Memory B cell (primary cell): ENCODE results near the gene GLP2R.
"Not testable (repeated sequence)": the region's sequence is repeated elsewhere in the genome, so short reads cannot be mapped to it uniquely, and the experiment has no call there.

Experiments used
- ATAC-seq: fragments of 150-1000 bp; cut with Tn5 transposase; 2 replicates; pipeline ENCODE4 v1.10.0; 2021; ENCODE audit warnings: low read depth, mild to moderate bottlenecking, moderate library complexity
- DNase-seq, 2 donors: peaks; one replicate each; pipeline ENCODE4 v3.0.0; 2022; ENCODE audit warnings: low spot score in 2 of 2
- H3K27ac Mint-ChIP-seq: one replicate; pipeline ENCODE4 v1.8.0; 2022; ENCODE audit warnings: mild to moderate bottlenecking, moderate library complexity, mixed read lengths
- H3K27me3 Mint-ChIP-seq: one replicate; pipeline ENCODE4 v1.8.0; 2022; ENCODE audit warnings: mixed read lengths
- H3K36me3 Mint-ChIP-seq: one replicate; pipeline ENCODE4 v1.8.0; 2022; ENCODE audit warnings: mild to moderate bottlenecking, mixed read lengths
- H3K4me1 Mint-ChIP-seq: one replicate; pipeline ENCODE4 v1.8.0; 2022; ENCODE audit warnings: mixed read lengths
- H3K4me3 Mint-ChIP-seq: one replicate; pipeline ENCODE4 v1.8.0; 2022; ENCODE audit warnings: mild to moderate bottlenecking, moderate library complexity, mixed read lengths
- H3K9me3 Mint-ChIP-seq: one replicate; pipeline ENCODE4 v1.8.0; 2022; ENCODE audit warnings: mixed read lengths

Gene GLP2R

DNA sequence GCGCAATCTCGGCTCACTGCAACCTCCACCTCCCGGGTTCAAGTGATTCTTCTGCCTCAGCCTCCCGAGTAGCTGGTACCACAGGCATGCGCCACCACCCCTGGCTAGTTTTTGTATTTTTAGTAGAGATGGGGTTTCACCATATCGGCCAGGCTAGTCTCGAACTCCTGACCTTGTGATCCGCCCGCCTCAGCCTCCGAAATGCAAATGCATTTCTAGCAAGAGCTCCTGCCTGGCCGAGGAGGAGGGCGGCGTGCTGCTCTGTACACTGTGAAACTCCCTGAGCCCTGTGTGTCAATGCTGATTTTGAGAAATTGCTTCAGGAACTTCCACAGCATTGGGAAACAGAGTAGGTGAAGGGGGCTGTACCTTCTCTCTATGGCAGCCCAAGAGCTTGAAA lies 95.5 kb downstream of the GLP2R start:
- not testable (repeated sequence) for H3K27ac Mint-ChIP-seq, H3K9me3 Mint-ChIP-seq, H3K36me3 Mint-ChIP-seq, H3K4me1 Mint-ChIP-seq, DNase-seq, ATAC-seq, H3K27me3 Mint-ChIP-seq, H3K4me3 Mint-ChIP-seq

DNA sequence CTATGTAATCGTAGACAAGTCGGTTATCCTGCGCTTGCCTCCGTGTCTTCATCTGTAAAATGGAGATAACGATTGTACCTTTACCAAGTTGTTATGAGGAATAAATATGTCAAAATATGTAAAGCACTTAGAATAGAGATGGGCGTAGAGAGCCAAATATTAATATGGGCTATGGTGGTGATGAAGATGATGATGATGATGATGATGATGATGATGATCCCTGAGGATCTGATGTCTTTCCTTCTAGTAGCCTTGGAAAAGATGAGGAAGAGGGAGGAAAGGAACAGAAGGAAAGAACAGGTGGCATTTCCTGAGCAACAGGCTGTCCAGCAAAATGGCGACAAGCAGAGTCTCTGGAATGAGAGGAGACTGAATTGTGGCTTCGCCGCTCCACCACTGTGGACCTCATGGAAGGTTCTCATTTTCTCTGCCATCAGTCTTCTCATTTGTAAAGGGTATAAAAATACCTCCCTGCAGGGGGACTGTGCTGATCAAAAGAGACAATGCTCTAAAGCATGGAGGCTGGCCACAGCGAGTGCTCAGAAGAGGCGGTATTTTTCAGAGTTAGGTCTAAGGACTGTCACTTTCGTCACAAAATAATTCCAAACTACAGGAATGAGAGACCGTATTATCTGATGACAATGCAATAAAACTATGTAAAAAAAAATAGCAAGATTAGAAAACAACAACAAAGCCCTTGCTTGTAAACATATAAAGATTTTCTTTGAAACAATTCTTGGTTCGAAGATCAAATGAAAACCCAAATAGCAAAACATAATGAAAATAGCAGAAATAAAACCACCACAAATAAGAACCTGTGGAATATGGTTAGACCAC lies 96.5 kb downstream of the GLP2R start:
- Mint-ChIP-seq H3K36me3 (no peaks in the 10 kb centered on the region), H3K4me1 (peaks cover 4% of the 10 kb centered on the region), H3K4me3 (no peak overlapping the region), H3K27me3 (peaks cover 2% of the 10 kb centered on the region), H3K27ac (no peak overlapping the region), H3K9me3 (no peaks in the 10 kb centered on the region)
- ATAC-seq (no peak), DNase-seq (no peak)

DNA sequence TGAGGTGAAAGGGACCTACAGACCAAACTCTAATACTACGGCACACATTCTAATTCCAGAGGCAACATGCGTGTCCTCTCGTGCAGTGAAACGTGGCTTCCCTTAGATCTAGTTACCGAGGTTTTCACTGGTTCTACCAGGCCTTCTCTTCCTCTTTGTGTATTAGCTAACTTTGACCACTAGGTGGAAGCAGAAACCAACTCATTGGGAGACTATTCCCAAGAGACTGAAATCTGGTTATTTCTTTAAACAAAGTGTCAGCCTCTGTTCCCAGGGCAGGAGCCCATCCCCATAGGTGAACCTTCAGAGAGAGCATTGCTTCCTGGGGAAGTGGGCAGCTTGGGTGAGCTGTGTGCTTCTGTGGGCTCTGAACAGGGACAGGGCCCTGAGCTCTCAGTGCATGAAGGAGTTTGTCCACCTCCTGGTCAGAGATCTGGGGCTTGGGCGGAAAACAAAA lies 99.0 kb downstream of the GLP2R start:
- Mint-ChIP-seq H3K4me3 (no peak overlapping the region), H3K9me3 (no peaks in the 10 kb centered on the region), H3K27ac (no peak overlapping the region), H3K27me3 (peaks cover 2% of the 10 kb centered on the region), H3K36me3 (no peaks in the 10 kb centered on the region), H3K4me1 (peaks cover 4% of the 10 kb centered on the region)
- ATAC-seq = peak; percentile 62
- DNase-seq = peak; percentile 34 to 49

DNA sequence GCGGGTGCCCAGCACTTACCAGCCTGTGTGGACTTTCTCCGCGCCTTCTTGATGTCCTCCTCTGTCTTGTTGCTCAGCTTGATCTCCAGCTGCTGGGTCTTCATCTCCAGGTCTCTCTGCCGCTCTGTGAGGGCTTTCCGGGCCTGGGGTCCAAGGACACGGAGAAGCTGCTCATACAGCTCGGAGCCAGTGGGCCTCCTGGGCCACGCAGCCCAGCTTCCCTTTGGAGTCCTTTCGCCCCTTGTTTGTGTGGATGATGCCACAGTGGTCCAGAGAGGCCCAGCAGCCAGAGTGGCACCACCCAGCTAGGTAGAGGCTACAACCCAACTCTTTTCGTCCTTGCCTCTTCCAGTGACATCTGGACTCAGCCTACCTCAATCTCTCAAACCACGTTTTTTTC lies 99.7 kb downstream of the GLP2R start:
- ATAC-seq (no peak), DNase-seq (no peak)
- H3K27ac Mint-ChIP-seq = no peak overlapping the region
- no peak overlapping the region for H3K4me3 Mint-ChIP-seq
- H3K4me1 Mint-ChIP-seq = peaks cover 4% of the 10 kb centered on the region
- H3K9me3 Mint-ChIP-seq = no peaks in the 10 kb centered on the region
- H3K36me3 Mint-ChIP-seq = no peaks in the 10 kb centered on the region
- H3K27me3 Mint-ChIP-seq = peaks cover 2% of the 10 kb centered on the region

DNA sequence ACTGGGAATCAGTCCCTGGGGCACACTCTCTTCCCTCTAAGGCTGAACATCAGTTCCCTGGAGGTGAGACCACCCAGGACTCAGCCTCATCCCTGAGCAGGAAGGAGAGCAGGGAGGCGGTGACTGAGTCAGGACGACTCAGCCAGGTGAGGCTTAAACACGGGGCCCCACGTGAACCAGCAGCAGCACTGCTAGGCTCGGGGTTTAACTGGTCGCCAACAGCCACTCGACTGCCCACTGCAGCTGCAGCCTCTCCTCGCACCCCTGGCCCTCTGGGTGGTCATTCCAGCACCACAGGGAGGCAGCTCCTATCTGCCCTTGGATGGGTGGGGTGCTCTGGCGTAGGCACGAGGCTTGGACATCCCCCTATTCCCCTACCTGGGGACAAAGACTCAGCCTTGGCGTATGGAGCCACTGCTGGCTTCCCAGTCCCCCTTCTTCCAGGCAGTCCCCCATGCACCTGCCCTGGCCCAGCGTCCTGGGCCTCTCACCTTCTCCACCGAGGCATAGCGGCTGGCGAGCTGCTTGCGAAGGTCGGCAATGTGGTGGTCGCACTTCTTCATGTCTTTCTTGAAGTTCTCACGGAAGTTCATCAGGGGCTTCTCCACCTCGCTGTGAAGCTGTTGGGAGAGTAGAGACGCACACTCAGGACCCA lies 100.6 kb downstream of the GLP2R start:
- H3K4me3 Mint-ChIP-seq = no peak overlapping the region
- ATAC-seq (no peak), DNase-seq (no peak)
- H3K27ac Mint-ChIP-seq = no peak overlapping the region
- peaks cover 2% of the 10 kb centered on the region for H3K27me3 Mint-ChIP-seq
- H3K9me3 Mint-ChIP-seq = no peaks in the 10 kb centered on the region
- peaks cover 4% of the 10 kb centered on the region for H3K4me1 Mint-ChIP-seq
- H3K36me3 Mint-ChIP-seq = no peaks in the 10 kb centered on the region

DNA sequence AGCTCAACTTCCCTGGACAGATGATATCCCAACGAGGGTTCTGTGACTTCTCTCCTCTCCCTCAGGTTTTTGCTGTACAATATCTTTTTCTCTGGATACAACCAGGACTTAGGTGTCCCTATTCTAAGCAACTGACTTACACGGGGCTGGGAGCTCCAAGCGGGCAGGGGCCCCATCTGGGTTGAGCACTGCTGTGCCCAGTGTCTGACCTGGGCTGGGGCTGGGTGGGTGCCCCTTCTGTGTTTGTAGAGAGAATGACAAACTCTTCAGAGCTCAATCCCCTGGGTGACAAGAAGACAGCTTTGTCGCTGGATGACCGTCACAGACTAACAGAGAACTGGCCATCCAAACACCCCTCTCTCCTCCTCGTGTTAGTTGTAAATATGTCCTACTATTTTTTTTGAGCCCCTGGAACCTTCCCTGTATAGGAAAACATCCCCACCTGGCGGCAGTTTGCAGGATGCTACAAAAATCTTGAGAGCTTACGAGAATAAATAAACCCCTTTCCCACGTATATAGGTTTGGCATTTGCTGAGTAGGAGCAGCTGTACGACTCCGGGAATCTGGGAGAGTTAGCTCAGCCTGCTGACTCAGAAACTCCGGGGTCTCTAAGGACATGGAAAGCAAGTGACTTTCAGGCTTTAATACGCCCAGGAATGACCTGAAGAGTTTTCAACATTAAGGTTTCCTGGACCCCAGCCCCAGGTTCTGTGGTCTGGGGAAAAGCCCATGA lies 103.0 kb downstream of the GLP2R start:
- ATAC-seq (no peak), DNase-seq (no peak)
- Mint-ChIP-seq H3K27me3 (peaks cover 5% of the 10 kb centered on the region), H3K36me3 (no peaks in the 10 kb centered on the region), H3K27ac (no peak overlapping the region), H3K9me3 (no peaks in the 10 kb centered on the region), H3K4me1 (peaks cover 4% of the 10 kb centered on the region), H3K4me3 (no peak overlapping the region)

DNA sequence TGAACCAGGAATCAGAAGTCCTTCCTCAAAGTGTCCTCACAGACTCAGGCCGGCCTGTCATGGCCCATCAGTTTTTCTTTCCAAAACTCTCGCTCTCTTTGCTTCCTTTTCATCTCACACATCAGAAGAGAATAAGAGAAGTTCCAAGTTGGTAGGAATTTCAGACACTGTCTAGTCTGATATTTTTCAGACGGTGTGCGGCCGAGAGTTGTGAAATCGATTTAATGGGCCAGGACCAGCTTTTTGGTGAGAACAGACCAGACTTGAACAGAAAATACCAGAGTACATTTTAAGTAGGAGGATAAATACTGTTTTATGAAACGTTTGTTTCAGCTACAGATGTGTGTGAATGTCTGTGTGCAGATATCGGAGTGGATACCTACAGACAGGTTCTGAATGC lies 104.1 kb downstream of the GLP2R start:
- DNase-seq (no peak), ATAC-seq (no peak)
- no peak overlapping the region for H3K27ac Mint-ChIP-seq
- H3K4me1 Mint-ChIP-seq = peaks cover under 1% of the 10 kb centered on the region
- H3K36me3 Mint-ChIP-seq = no peaks in the 10 kb centered on the region
- H3K4me3 Mint-ChIP-seq = no peak overlapping the region
- no peaks in the 10 kb centered on the region for H3K9me3 Mint-ChIP-seq
- peaks cover 5% of the 10 kb centered on the region for H3K27me3 Mint-ChIP-seq

DNA sequence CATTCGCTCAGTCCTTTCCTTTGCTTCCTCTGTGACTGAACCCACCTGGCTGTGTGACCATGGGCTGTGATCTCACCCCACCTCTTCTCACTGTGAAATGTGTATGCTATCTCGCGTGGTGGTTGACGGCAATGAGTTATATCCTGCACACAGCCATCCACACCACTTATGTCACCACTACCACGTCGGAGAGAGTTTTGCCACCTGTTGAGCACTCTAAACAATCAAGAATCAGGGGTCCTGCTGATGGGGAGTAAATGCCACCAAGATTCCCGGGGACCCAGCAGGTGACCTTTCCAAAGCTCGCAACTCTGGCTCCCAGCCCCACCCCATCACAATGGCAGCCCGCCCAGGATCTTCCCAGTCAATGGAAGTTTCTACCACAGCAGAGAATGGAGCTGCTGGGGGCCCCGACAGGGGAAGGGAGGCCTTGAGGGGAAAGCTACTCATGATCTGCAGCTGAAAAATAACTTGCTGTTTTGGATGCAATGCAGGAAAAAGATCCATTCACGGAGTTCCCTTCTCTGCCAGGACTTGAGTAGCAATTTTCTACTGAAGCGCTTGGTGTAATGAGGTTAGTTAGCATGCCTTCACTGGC lies 105.5 kb downstream of the GLP2R start:
- Mint-ChIP-seq H3K4me3 (no peak overlapping the region), H3K27me3 (peaks cover 5% of the 10 kb centered on the region), H3K4me1 (no peaks in the 10 kb centered on the region), H3K9me3 (no peaks in the 10 kb centered on the region), H3K27ac (no peak overlapping the region), H3K36me3 (no peaks in the 10 kb centered on the region)
- ATAC-seq (no peak), DNase-seq (no peak)

DNA sequence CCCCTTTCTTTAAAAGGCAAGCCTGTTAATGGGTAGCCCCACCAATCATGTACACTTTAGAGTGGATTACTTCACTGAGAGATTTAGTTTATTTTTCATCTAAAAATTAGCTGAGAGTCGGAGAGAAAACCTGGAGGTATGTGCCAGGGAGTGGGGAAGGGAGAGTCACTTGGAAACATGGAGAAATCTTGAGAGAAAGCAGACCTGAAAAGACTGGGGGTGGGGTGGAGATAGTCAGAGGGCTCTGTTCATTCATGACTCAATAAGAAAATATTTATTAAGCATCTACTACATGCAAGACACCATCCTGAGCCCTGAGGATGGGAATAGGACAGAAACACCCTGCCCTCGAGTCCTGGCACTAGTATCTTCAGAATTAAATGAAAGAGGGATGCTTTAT lies 106.8 kb downstream of the GLP2R start:
- ATAC-seq (no peak), DNase-seq (no peak)
- Mint-ChIP-seq H3K9me3 (no peaks in the 10 kb centered on the region), H3K27ac (no peak overlapping the region), H3K4me1 (no peaks in the 10 kb centered on the region), H3K36me3 (no peaks in the 10 kb centered on the region), H3K4me3 (no peak overlapping the region), H3K27me3 (peaks cover 3% of the 10 kb centered on the region)

DNA sequence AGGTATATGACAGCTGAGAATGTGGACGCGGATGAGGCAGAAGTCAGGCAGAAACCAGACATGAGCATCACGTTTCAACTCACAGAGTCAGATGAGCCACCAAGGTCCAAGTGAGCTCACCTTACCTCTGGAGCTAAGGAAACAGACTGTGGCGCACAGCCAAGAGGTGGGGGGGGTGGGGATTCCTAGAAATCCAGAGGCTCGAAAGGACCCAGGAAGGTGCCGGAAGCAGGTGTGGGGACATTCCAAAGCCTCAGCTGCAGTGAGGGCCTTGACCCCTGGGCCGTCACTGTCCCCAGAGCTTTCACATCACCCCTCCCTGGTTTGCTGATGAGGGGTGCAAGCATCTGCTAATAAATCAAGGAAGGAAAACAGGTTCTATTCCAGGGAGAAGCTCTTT lies 108.6 kb downstream of the GLP2R start:
- H3K4me3 Mint-ChIP-seq = no peak overlapping the region
- no peak overlapping the region for H3K27ac Mint-ChIP-seq
- no peaks in the 10 kb centered on the region for H3K9me3 Mint-ChIP-seq
- no peaks in the 10 kb centered on the region for H3K36me3 Mint-ChIP-seq
- H3K27me3 Mint-ChIP-seq = peaks cover 3% of the 10 kb centered on the region
- DNase-seq = no peak
- no peak for ATAC-seq
- no peaks in the 10 kb centered on the region for H3K4me1 Mint-ChIP-seq

DNA sequence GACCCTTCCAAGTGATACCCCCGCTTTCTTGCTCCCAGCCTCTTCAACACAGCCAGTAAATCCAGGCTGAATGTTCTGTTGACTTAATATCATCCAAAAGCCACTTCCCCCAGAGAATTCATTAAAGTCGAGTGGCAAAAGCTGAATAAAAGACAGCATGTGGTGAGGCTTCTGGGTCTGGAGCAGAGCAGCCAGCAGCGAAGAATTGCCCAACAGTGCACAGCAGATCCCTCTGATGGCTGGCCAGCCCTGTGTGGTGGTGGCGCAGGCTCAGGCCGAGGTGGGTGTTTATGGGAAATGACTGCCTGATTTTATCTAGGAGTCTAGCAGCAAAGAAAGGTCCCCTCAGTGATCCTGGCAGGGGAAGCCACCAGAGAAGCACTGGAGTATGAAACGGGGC lies 109.7 kb downstream of the GLP2R start:
- no peak overlapping the region for H3K27ac Mint-ChIP-seq
- H3K9me3 Mint-ChIP-seq = no peaks in the 10 kb centered on the region
- no peaks in the 10 kb centered on the region for H3K4me1 Mint-ChIP-seq
- no peak for ATAC-seq
- no peak for DNase-seq
- H3K4me3 Mint-ChIP-seq = no peak overlapping the region
- H3K36me3 Mint-ChIP-seq = no peaks in the 10 kb centered on the region
- H3K27me3 Mint-ChIP-seq = peaks cover 3% of the 10 kb centered on the region

DNA sequence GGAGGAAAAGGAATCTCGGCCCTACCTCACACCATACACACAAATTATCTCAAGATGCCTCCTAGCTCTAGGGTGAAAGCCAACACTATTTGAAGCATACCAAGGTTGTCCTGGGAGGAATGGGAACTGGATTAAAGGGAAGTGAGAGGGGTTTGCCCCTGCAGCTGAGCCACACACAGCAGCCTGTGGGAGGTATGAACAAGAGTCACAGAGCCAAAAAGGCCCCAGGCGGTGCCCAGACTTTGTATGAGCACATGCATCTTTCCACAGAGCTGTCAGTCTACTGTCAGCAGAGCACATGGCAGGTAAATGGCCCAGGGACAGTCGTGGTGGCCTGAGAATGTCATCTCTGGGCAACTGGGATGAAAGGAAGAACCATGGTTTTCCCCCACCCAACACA lies 110.4 kb downstream of the GLP2R start:
- H3K36me3 Mint-ChIP-seq = no peaks in the 10 kb centered on the region
- no peak overlapping the region for H3K4me3 Mint-ChIP-seq
- no peak for ATAC-seq
- no peak for DNase-seq
- H3K27ac Mint-ChIP-seq = no peak overlapping the region
- no peaks in the 10 kb centered on the region for H3K4me1 Mint-ChIP-seq
- H3K27me3 Mint-ChIP-seq = peaks cover 3% of the 10 kb centered on the region
- H3K9me3 Mint-ChIP-seq = no peaks in the 10 kb centered on the region

DNA sequence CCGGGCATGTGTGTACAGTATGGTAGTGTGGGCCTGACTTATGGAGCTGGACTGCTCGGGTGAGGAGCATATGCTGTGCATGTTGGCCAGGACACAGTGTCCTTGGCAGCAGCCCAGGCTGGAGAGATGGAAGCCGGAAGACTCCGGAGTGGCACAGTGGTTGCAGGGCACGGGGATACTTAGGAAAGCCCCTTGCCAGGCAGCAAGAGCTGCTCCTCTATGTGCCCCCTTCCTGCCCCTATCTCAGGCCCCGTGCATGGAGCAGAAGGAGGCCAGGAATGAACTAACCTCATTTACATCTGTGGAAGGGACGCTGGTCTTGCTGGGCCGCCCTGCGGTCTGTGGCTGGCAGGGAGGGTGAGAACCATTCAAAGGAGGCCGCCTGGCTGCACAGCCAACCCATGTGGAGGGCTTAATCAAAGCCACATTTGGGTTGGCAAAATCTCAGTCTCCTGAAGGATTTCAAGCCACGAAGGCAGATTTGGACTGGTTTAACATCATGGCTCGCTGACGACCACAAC lies 111.6 kb downstream of the GLP2R start:
- no peaks in the 10 kb centered on the region for H3K36me3 Mint-ChIP-seq
- H3K4me3 Mint-ChIP-seq = no peak overlapping the region
- H3K27me3 Mint-ChIP-seq = no peaks in the 10 kb centered on the region
- DNase-seq (no peak), ATAC-seq (no peak)
- H3K27ac Mint-ChIP-seq = no peak overlapping the region
- no peaks in the 10 kb centered on the region for H3K4me1 Mint-ChIP-seq
- no peaks in the 10 kb centered on the region for H3K9me3 Mint-ChIP-seq

DNA sequence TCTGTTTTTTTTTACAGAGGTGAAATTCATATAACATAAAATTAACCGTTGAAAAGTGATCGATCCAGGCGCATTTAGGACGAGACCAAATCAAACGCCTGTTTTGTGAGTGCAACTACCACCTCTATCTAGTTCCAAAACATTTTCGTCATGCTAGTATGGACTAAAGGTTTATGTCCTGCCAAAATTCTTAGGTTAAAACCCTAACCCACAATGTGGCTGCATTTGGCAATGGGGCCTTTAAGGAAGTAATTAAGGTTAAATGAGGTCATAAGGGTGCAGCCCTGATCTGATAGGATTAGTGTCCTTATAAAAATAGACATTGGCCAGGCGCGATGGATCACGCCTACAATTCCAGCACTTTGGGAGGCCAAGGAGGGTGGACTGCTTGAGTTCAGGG lies 112.2 kb downstream of the GLP2R start:
- no peaks in the 10 kb centered on the region for H3K4me1 Mint-ChIP-seq
- no peak for DNase-seq
- no peaks in the 10 kb centered on the region for H3K9me3 Mint-ChIP-seq
- no peak overlapping the region for H3K4me3 Mint-ChIP-seq
- no peaks in the 10 kb centered on the region for H3K36me3 Mint-ChIP-seq
- H3K27me3 Mint-ChIP-seq = no peaks in the 10 kb centered on the region
- no peak overlapping the region for H3K27ac Mint-ChIP-seq
- ATAC-seq = no peak
